HEK293 (cell line): ENCODE measurements around the gene PTPRH.
"Not testable (repeated sequence)": the region's sequence is repeated elsewhere in the genome, so short reads cannot be mapped to it uniquely, and the experiment has no call there.

Experiments used
- CTCF ChIA-PET: fragments of 350-600 bp; formaldehyde crosslinking; extraction: SDS; loops from one replicate; lab custom pipeline; 2021; ENCODE audit warnings: antibody characterized with exemption; lab: Yijun Ruan, JAX
- POLR2A ChIA-PET: fragments of 300-600 bp; formaldehyde crosslinking; extraction: SDS; loops from one replicate; lab custom pipeline; 2020; ENCODE audit warnings: antibody characterized with exemption, inconsistent platforms; lab: Yijun Ruan, JAX
- H3K27ac ChIP-seq: fragments of 200-500 bp; sonication (Bioruptor generic); 2 replicates; pipeline ENCODE4 v1.5.1; 2014; ENCODE audit warnings: low read depth, low read length, control low read depth, inconsistent platforms; ENCODE audit errors: extremely low read depth
- H3K36me3 ChIP-seq, 2 experiments: fragments of 200-500 bp in 1 of 2; sonication (Bioruptor generic) in 1 of 2; 1 replicate in 1 of 2; 2 replicates in 1 of 2; pipeline ENCODE4 v1.5.1; 2014 to 2017; ENCODE audit warnings: inconsistent platforms in 2 of 2, low read length in 2 of 2; ENCODE audit not compliant: control insufficient read depth in 2 of 2, insufficient read depth in 1 of 2
- H3K4me1 ChIP-seq: fragments of 200-500 bp; sonication (Bioruptor generic); 2 replicates; pipeline ENCODE4 v1.5.1; 2014; ENCODE audit warnings: mild to moderate bottlenecking, low read length, inconsistent platforms; ENCODE audit not compliant: control insufficient read depth, insufficient read depth
- H3K4me3 ChIP-seq: 2 replicates; pipeline ENCODE4 v1.5.1; 2011; ENCODE audit warnings: low read depth, mild to moderate bottlenecking, control low read depth, low read length, moderate library complexity
- H3K9me3 ChIP-seq: fragments of 200-500 bp; sonication (Bioruptor generic); 2 replicates; pipeline ENCODE4 v1.5.1; 2014; ENCODE audit warnings: low read depth, low read length, inconsistent platforms; ENCODE audit not compliant: control insufficient read depth, insufficient read depth
- CTCF ChIP-seq: fragments of 450-650 bp; formaldehyde crosslinking; IDR thresholded peaks from 2 replicates; pipeline ENCODE4 v1.5.1; 2016; ENCODE audit warnings: missing biosample characterization, missing genetic modification characterization
- PRDM1 ChIP-seq: fragments of 450-650 bp; formaldehyde crosslinking; IDR thresholded peaks from 2 replicates; pipeline ENCODE4; 2016; ENCODE audit warnings: missing biosample characterization, missing genetic modification characterization
- REST ChIP-seq: fragments of 450-650 bp; formaldehyde crosslinking; IDR thresholded peaks from 2 replicates; pipeline ENCODE4 v1.5.1; 2016; ENCODE audit warnings: missing biosample characterization, missing genetic modification characterization
- ZBTB44 ChIP-seq: fragments of 450-650 bp; IDR thresholded peaks from 2 replicates; pipeline ENCODE4 v1.5.1; 2018; ENCODE audit warnings: missing biosample characterization, mild to moderate bottlenecking, missing genetic modification characterization
- ZIC2 ChIP-seq: fragments of 450-650 bp; formaldehyde crosslinking; IDR thresholded peaks from 2 replicates; pipeline ENCODE4 v1.5.1; 2016; ENCODE audit warnings: missing biosample characterization, missing genetic modification characterization
- ZNF23 ChIP-seq: fragments of 450-650 bp; formaldehyde crosslinking; IDR thresholded peaks from 2 replicates; pipeline ENCODE4 v1.5.1; 2016; ENCODE audit warnings: missing biosample characterization, missing genetic modification characterization, borderline replicate concordance
- ZNF366 ChIP-seq: fragments of 450-650 bp; formaldehyde crosslinking; conservative IDR thresholded peaks from 2 replicates; pipeline ENCODE4 v1.5.1; 2016; ENCODE audit warnings: missing biosample characterization, missing genetic modification characterization
- ZNF610 ChIP-seq: fragments of 450-650 bp; formaldehyde crosslinking; IDR thresholded peaks from 2 replicates; pipeline ENCODE4 v1.5.1; 2016; ENCODE audit warnings: missing biosample characterization, missing genetic modification characterization, borderline replicate concordance
- ZNF777 ChIP-seq: fragments of 450-650 bp; formaldehyde crosslinking; IDR thresholded peaks from 2 replicates; pipeline ENCODE4 v1.5.1; 2017; ENCODE audit warnings: missing biosample characterization, missing genetic modification characterization, borderline replicate concordance
- ZSCAN18 ChIP-seq: fragments of 450-650 bp; formaldehyde crosslinking; IDR thresholded peaks from 2 replicates; pipeline ENCODE4 v1.5.1; 2016; ENCODE audit warnings: missing biosample characterization, missing genetic modification characterization

Gene PTPRH

GRCh38 chr19:55202199-55202598, 7.1 kb downstream of the PTPRH start:
- POLR2A ChIA-PET, H3K27ac ChIP-seq, H3K9me3 ChIP-seq, H3K4me3 ChIP-seq, H3K4me1 ChIP-seq, H3K36me3 ChIP-seq: not testable (repeated sequence)
- TF ChIP-seq CTCF (tag by site-specific recombination): peak; percentile 16; the same call in 1 of the 2 replicates
- CTCF ChIA-PET: interaction anchor here (0.7 to 1.0 kb wide), 4 partner anchors 10 to 252 kb away, joined by 3 to 4 read pairs (median 3); no protein-coding TSS in a partner anchor

GRCh38 chr19:55199620-55200204, 9.6 kb downstream of the PTPRH start:
- ChIA-PET CTCF (interaction anchor here (0.6 to 2.6 kb wide), 3 partner anchors 34 to 304 kb away, joined by 3 to 12 read pairs (median 4); no protein-coding TSS in a partner anchor), POLR2A (interaction anchor here (1.4 kb wide), 1 partner anchor 59 kb away, joined by 3 read pairs; the partner anchor contains the start of gene PPP6R1)
- H3K4me3 ChIP-seq: no peak overlapping the region
- peak; percentile 98 for TF ChIP-seq ZNF366 (tag by site-specific recombination)
- TF ChIP-seq PRDM1 (tag by site-specific recombination): peak; percentile 100
- TF ChIP-seq ZIC2 (tag by site-specific recombination): peak; percentile 64
- TF ChIP-seq ZSCAN18: 0 out of 2 replicates have a peak, but pooled peaks have one; percentile 20
- 0 out of 2 replicates have a peak, but pooled peaks have one; percentile 13 for TF ChIP-seq ZNF777
- TF ChIP-seq ZNF23 (tag by site-specific recombination): no peak
- no peak for TF ChIP-seq ZNF610 (tag by site-specific recombination)
- no peaks in the 10 kb centered on the region for H3K4me1 ChIP-seq
- H3K36me3 ChIP-seq: no peaks in the 10 kb centered on the region
- H3K27ac ChIP-seq: no peak overlapping the region
- no peaks in the 10 kb centered on the region for H3K9me3 ChIP-seq

- no peak overlapping the region for H3K4me3 ChIP-seq
- no peaks in the 10 kb centered on the region for H3K4me1 ChIP-seq
- no peaks in the 10 kb centered on the region for H3K9me3 ChIP-seq
- H3K27ac ChIP-seq: no peak overlapping the region
- POLR2A ChIA-PET: interaction anchor here (0.8 to 1.0 kb wide), 2 partner anchors 8 to 209 kb away, joined by 3 to 4 read pairs; partner anchors contain the start of gene UBE2S
- TF ChIP-seq REST (tag by site-specific recombination) (peak; percentile 93), ZBTB44 (no peak)
- H3K36me3 ChIP-seq: no peaks in the 10 kb centered on the region
- CTCF ChIA-PET: interaction anchor here (2.6 kb wide), 1 partner anchor 58 kb away, joined by 12 read pairs; no protein-coding TSS in a partner anchor
Observed at GRCh38 chr19:55198651-55199050, 10.7 kb downstream of the PTPRH start.
